ENCODE measurements around the gene PPP1R16B. TPM values are rescaled to one million over a fixed set of nuclear protein-coding genes. Genes with fewer than 3 reads are reported as not detected.

Gene PPP1R16B
- total and polyA plus RNA-seq, 5 donors from 2014 or later = 16.5 to 84.1 (median 25.1) TPM

DNA sequence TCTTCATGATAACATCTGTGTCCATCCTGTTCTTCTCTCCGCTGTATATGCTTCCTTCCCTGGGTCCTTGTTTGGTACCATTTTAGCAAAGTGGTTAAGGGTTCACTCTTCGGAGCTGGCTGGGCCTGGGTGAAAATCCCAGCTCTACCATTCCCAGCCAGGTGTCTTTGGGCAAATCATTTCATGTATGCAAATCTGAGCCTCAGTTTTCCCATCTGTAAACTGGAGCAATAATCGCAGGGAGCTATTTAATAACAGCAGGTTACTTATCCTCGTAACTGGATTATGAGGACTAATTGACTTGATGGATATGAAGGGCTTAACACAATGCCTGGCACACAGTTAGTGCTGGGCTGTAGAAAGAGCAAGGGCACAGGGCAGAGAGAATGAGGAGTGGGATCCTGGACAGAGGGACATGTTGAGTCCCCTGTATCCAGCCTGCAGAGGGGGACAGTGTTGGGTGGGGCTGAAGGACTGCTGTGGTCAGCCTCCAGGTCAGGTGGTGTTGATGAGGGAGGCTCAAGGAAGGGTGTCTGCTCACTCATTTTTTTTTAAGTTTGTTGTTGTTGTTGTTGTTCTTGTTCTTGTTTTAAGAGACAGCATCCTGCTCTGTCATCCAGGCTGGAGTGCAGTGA lies 76.4 kb downstream of the PPP1R16B start:
- Histone ChIP-seq H3K36me3 (ENCODE audit: control insufficient read depth, insufficient read depth, low read length) (peaks cover 2% of the 10 kb centered on the region), H3K27me3 (ENCODE audit: control insufficient read depth, insufficient read depth, low read length) (no peaks in the 10 kb centered on the region), H3K4me3 (ENCODE audit: low read depth, low read length) (no peak overlapping the region), H3K4me1 (ENCODE audit: control insufficient read depth, insufficient read depth, low read length, poor library complexity, severe bottlenecking) (peaks cover 22% of the 10 kb centered on the region), H3K9me3 (ENCODE audit: control insufficient read depth in 2 of 2, low read length in 2 of 2) (no peaks in the 10 kb centered on the region), H3K27ac (ENCODE audit: insufficient read depth, low read length, poor library complexity, severe bottlenecking) (no peak overlapping the region)
- DNase-seq (no peak), ATAC-seq (ENCODE audit: low read depth in 2 of 2) (no peak)
- Mint-ChIP-seq H3K4me3 (peak overlapping the region in 1 of 4 donors; percentile 56), H3K9me3 (peaks cover 0 to 2% (median 0%) of the 10 kb centered on the region in 7 donors), H3K4me1 (peaks cover 21 to 74% (median 50%) of the 10 kb centered on the region in 4 donors), H3K27ac (peak overlapping the region; percentile 61 to 90 (median 90)), H3K36me3 (peaks cover 10% of the 10 kb centered on the region), H3K27me3 (no peaks in the 10 kb centered on the region)

- Histone ChIP-seq H3K4me3 (ENCODE audit: low read depth, low read length) (no peak overlapping the region), H3K4me1 (ENCODE audit: control insufficient read depth, insufficient read depth, low read length, poor library complexity, severe bottlenecking) (peaks cover 22% of the 10 kb centered on the region), H3K27me3 (ENCODE audit: control insufficient read depth, insufficient read depth, low read length) (no peaks in the 10 kb centered on the region), H3K27ac (ENCODE audit: insufficient read depth, low read length, poor library complexity, severe bottlenecking) (no peak overlapping the region), H3K9me3 (ENCODE audit: control insufficient read depth in 2 of 2, low read length in 2 of 2) (no peaks in the 10 kb centered on the region), H3K36me3 (ENCODE audit: control insufficient read depth, insufficient read depth, low read length) (peaks cover 2% of the 10 kb centered on the region)
- no peak overlapping the region for H3K4me3 Mint-ChIP-seq
- no peaks in the 10 kb centered on the region for H3K27me3 Mint-ChIP-seq
- peaks cover 0 to 2% (median 0%) of the 10 kb centered on the region in 7 donors for H3K9me3 Mint-ChIP-seq
- peaks cover 18 to 70% (median 50%) of the 10 kb centered on the region in 4 donors for H3K4me1 Mint-ChIP-seq
- DNase-seq (no peak), ATAC-seq (ENCODE audit: low read depth in 2 of 2) (no peak)
- H3K36me3 Mint-ChIP-seq = peaks cover 10% of the 10 kb centered on the region
- H3K27ac Mint-ChIP-seq = peak overlapping the region in 2 of 3 donors; percentile 90
These were observed 77.1 kb downstream of the PPP1R16B start for GRCh38 chr20:38882600-38882999.

DNA sequence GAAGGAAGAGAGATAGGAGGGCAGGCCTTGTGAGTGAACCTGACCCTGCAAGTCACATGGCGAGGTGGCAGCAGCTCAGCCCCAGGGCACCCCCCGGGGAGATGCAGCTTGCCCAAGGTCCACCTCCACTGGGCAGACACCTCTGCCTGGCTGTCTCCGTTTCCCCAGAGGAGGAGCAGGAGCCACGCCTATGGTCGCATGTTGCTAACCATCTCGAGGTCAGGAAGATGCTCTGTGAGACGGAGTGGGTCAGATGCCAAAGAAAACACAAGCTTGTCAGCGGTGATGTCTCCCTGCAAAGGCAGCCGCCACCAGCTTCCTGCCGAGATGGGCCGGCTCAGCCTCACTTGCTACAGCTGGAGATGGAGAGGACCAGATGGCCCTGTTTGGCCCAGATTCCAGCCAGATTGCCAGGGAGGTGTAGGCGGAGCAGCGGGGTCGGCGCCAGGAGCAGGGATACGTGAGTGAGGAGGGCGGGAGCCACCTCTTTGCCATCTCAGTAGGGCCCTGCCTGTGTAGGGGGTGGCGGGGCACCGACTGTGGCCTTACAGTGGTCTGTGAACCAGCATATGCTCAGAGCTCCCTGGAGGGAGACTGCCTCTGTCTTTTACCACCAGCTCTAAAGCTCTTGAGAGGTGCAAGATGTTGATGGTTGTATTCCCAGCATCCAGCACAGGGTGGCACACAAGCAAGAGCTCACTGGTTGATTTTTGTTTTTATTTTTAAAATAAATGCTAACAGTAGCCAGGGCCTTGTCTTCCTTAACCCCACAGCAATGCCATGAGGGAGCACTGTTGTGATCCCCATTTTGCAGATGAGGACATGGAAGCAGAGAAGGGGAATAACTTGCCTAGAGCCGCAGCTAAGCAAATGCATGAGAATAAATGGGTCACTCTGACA lies 77.8 kb downstream of the PPP1R16B start:
- H3K4me1 Mint-ChIP-seq = peaks cover 11 to 66% (median 44%) of the 10 kb centered on the region in 4 donors
- DNase-seq = no peak

DNA sequence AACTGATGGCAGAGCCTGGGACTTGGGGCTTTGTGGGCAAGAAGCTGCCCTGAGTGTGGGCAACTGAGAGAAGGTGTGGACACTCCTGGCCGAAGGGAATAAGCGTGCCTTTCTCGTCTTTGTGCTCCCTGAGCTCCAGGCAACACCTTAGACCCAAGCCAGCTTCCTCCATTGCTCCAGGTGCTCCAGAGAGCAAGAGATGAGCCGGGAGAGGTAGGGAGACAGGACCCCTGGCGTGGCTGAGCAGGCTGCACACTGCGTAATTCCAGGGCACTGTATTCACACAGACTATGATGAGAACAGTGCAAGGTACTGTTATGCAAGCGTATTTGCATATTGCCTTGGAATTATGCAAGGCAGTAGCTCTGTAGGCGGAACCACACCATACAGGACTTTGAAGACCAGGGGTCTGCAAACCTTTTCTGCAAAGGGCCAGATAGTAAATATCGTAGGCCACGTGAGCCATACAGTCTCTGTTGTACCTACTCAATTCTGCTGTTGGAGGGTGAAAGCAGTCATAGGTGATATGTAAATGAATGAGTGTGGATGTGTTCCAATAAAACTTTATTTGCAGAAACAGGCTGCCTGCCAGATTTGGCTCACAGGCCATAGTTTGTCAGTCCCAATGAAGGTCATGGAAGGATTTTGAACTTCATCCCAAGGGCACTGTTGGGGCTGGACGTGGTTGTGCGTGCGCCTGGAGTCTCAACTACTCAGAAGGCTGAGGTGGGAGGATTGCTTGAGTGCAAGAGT lies 78.7 kb downstream of the PPP1R16B start:
- H3K4me3 ChIP-seq (ENCODE audit: low read depth, low read length) = no peak overlapping the region
- no peaks in the 10 kb centered on the region for H3K9me3 ChIP-seq (ENCODE audit: control insufficient read depth in 2 of 2, low read length in 2 of 2)
- H3K27me3 Mint-ChIP-seq = no peaks in the 10 kb centered on the region
- H3K4me3 Mint-ChIP-seq = no peak overlapping the region
- peaks cover 4% of the 10 kb centered on the region for H3K36me3 ChIP-seq (ENCODE audit: control insufficient read depth, insufficient read depth, low read length)
- H3K4me1 ChIP-seq (ENCODE audit: control insufficient read depth, insufficient read depth, low read length, poor library complexity, severe bottlenecking) = peaks cover 22% of the 10 kb centered on the region
- no peak for DNase-seq
- H3K36me3 Mint-ChIP-seq = peaks cover 10% of the 10 kb centered on the region
- H3K4me1 Mint-ChIP-seq = peaks cover 4 to 60% (median 37%) of the 10 kb centered on the region in 4 donors
- H3K27me3 ChIP-seq (ENCODE audit: control insufficient read depth, insufficient read depth, low read length) = no peaks in the 10 kb centered on the region
- peaks cover 0 to 2% (median 0%) of the 10 kb centered on the region in 7 donors for H3K9me3 Mint-ChIP-seq
- peak overlapping the region; percentile 38 for H3K27ac ChIP-seq (ENCODE audit: insufficient read depth, low read length, poor library complexity, severe bottlenecking)
- peak overlapping the region; percentile 47 to 63 (median 51) for H3K27ac Mint-ChIP-seq
- no peak for ATAC-seq (ENCODE audit: low read depth in 2 of 2)

More for the DNA sequence above, 77.8 kb downstream of the PPP1R16B start:
- H3K4me3 Mint-ChIP-seq = no peak overlapping the region
- Histone ChIP-seq H3K4me1 (ENCODE audit: control insufficient read depth, insufficient read depth, low read length, poor library complexity, severe bottlenecking) (peaks cover 22% of the 10 kb centered on the region), H3K36me3 (ENCODE audit: control insufficient read depth, insufficient read depth, low read length) (peaks cover 2% of the 10 kb centered on the region), H3K4me3 (ENCODE audit: low read depth, low read length) (no peak overlapping the region), H3K27ac (ENCODE audit: insufficient read depth, low read length, poor library complexity, severe bottlenecking) (peak overlapping the region; percentile 38), H3K27me3 (ENCODE audit: control insufficient read depth, insufficient read depth, low read length) (no peaks in the 10 kb centered on the region), H3K9me3 (ENCODE audit: control insufficient read depth in 2 of 2, low read length in 2 of 2) (no peaks in the 10 kb centered on the region)
- H3K27ac Mint-ChIP-seq = peak overlapping the region; percentile 63 to 90 (median 90)
- H3K36me3 Mint-ChIP-seq = peaks cover 10% of the 10 kb centered on the region
- H3K9me3 Mint-ChIP-seq = peaks cover 0 to 2% (median 0%) of the 10 kb centered on the region in 7 donors
- no peaks in the 10 kb centered on the region for H3K27me3 Mint-ChIP-seq
- no peak for ATAC-seq (ENCODE audit: low read depth in 2 of 2)

DNA sequence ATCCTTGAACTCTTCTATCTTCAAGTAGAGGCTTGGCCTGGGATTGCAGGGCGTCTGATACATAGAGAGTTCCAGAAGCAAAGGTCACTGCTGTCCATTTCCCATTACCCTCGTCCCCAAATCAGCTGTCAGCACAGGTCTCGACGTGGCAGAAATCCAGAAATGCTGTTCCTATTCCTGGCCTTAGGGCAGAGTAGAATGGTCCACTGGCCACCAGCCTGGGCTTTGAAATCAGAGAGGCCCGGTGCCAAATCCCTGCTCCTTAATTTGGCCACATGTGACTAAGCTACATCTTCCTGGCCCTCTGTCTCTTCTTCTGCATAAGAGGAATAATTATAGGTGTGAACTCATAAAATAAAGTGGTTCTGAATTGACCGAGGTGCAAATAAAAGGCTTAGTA lies 79.9 kb downstream of the PPP1R16B start:
- DNase-seq (no peak), ATAC-seq (ENCODE audit: low read depth in 2 of 2) (no peak)
- Mint-ChIP-seq H3K36me3 (peaks cover 14% of the 10 kb centered on the region), H3K4me3 (no peak overlapping the region), H3K4me1 (peaks cover 0 to 59% (median 33%) of the 10 kb centered on the region in 4 donors), H3K27me3 (no peaks in the 10 kb centered on the region), H3K27ac (no peak overlapping the region), H3K9me3 (peaks cover 0 to 2% (median 0%) of the 10 kb centered on the region in 7 donors)
- Histone ChIP-seq H3K4me3 (ENCODE audit: low read depth, low read length) (no peak overlapping the region), H3K36me3 (ENCODE audit: control insufficient read depth, insufficient read depth, low read length) (peaks cover 11% of the 10 kb centered on the region), H3K9me3 (ENCODE audit: control insufficient read depth in 2 of 2, low read length in 2 of 2) (no peaks in the 10 kb centered on the region), H3K27ac (ENCODE audit: insufficient read depth, low read length, poor library complexity, severe bottlenecking) (no peak overlapping the region), H3K4me1 (ENCODE audit: control insufficient read depth, insufficient read depth, low read length, poor library complexity, severe bottlenecking) (peaks cover 22% of the 10 kb centered on the region), H3K27me3 (ENCODE audit: control insufficient read depth, insufficient read depth, low read length) (no peaks in the 10 kb centered on the region)

DNA sequence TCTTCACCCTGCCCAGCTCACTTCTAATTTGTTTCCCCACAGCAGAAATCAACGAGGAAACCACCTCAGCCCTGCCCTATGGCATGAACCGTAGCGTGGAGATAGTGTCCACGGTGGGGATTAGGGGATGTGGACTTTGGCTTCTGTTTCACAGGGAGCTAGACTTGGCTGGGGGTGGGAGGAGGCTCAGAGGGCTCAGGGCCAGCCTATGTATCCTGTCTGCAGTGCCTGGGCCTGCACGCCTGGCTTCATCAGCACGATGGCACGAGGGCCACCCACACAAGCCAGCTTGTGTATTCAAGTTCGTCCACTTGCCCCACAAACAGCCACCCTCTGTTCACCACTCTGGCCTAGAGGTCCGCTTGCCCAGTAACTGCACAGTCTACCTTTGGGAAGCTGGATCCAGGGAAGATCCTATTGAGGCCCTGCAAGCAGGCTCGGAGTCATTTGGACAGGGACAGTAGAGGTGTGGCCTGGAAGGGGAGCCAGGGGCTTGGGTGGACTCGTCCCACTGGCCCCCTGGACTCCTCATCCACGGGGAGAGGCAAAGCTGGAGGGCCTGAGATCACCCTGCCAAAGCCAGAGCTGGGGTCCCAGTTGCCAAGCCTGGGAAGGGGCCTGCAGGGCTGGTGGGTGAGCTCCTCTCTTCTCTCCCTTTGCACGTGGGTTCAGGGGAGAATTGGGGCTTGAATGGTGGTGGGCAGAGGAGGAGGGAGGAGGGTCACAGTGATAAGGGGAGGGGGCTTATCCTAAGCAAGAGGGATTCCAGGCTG lies 82.7 kb downstream of the PPP1R16B start:
- Histone ChIP-seq H3K36me3 (ENCODE audit: control insufficient read depth, insufficient read depth, low read length) (peaks cover 12% of the 10 kb centered on the region), H3K9me3 (ENCODE audit: control insufficient read depth in 2 of 2, low read length in 2 of 2) (no peaks in the 10 kb centered on the region), H3K27me3 (ENCODE audit: control insufficient read depth, insufficient read depth, low read length) (no peaks in the 10 kb centered on the region), H3K4me1 (ENCODE audit: control insufficient read depth, insufficient read depth, low read length, poor library complexity, severe bottlenecking) (peaks cover 14% of the 10 kb centered on the region), H3K27ac (ENCODE audit: insufficient read depth, low read length, poor library complexity, severe bottlenecking) (no peak overlapping the region), H3K4me3 (ENCODE audit: low read depth, low read length) (no peak overlapping the region)
- peaks cover 9% of the 10 kb centered on the region for H3K36me3 Mint-ChIP-seq
- peaks cover 8 to 45% (median 22%) of the 10 kb centered on the region in 4 donors for H3K4me1 Mint-ChIP-seq
- H3K9me3 Mint-ChIP-seq = peaks cover 0 to 2% (median 0%) of the 10 kb centered on the region in 7 donors
- no peaks in the 10 kb centered on the region for H3K27me3 Mint-ChIP-seq
- H3K4me3 Mint-ChIP-seq = no peak overlapping the region
- DNase-seq (no peak), ATAC-seq (ENCODE audit: low read depth in 2 of 2) (no peak)
- peak overlapping the region in 2 of 3 donors; percentile 67 to 97 for H3K27ac Mint-ChIP-seq

DNA sequence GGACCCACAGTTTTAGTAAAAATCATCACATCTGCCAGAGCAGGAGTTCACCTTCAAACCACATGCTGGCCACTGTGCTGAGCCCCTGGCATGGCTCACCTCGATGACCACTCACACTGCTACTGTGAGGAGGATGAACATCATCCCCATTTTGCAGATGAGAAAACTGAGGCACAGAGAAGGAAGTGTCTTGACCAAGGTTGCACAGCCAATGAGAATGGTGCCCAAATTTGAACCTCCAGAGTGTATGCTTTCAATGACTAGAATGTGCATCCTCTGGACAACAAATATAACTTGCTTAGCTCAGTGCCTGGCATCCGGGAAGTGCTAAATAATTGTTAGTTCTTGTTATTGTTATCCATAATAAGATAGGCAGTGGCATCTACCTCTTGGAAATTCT lies 83.6 kb downstream of the PPP1R16B start:
- Histone ChIP-seq H3K27me3 (ENCODE audit: control insufficient read depth, insufficient read depth, low read length) (no peaks in the 10 kb centered on the region), H3K4me3 (ENCODE audit: low read depth, low read length) (no peak overlapping the region), H3K4me1 (ENCODE audit: control insufficient read depth, insufficient read depth, low read length, poor library complexity, severe bottlenecking) (peaks cover 22% of the 10 kb centered on the region), H3K36me3 (ENCODE audit: control insufficient read depth, insufficient read depth, low read length) (peaks cover 12% of the 10 kb centered on the region), H3K9me3 (ENCODE audit: control insufficient read depth in 2 of 2, low read length in 2 of 2) (no peaks in the 10 kb centered on the region), H3K27ac (ENCODE audit: insufficient read depth, low read length, poor library complexity, severe bottlenecking) (no peak overlapping the region)
- ATAC-seq (ENCODE audit: low read depth in 2 of 2) (no peak), DNase-seq (no peak)
- Mint-ChIP-seq H3K27me3 (no peaks in the 10 kb centered on the region), H3K36me3 (peaks cover 9% of the 10 kb centered on the region), H3K27ac (peak overlapping the region in 2 of 3 donors; percentile 74 to 90), H3K4me3 (no peak overlapping the region), H3K4me1 (peaks cover 8 to 47% (median 22%) of the 10 kb centered on the region in 4 donors), H3K9me3 (peaks cover 0 to 2% (median 0%) of the 10 kb centered on the region in 7 donors)

Measured in CD4-positive, CD25-positive, alpha-beta regulatory T cell (primary cell).